Lung (tissue), 12 donors: ENCODE measurements around the gene CDH11. TPM values are rescaled to one million over a fixed set of nuclear protein-coding genes. Genes with fewer than 3 reads are reported as not detected.

ENCODE experiments used
- ATAC-seq: fragments of 200-7000 bp; cut with Tn5 transposase; one replicate; pipeline ENCODE4 v1.9.1; 2020; ENCODE audit warnings: moderate number of reproducible peaks; ENCODE audit not compliant: insufficient read depth, low FRiP score
- DNase-seq, 3 donors: peaks; one replicate each; pipeline ENCODE4 v3.0.0-alpha.2; 2013 to 2017
- H3K27ac ChIP-seq, 2 donors: one replicate each; pipeline ENCODE4 v1.5.1; 2013; ENCODE audit warnings: mild to moderate bottlenecking in 2 of 2, moderate library complexity in 2 of 2, control low read depth in 1 of 2, inconsistent platforms in 1 of 2, low read depth in 1 of 2, low read length in 1 of 2
- H3K27me3 ChIP-seq, 3 donors: one replicate each; pipeline ENCODE4 v1.5.1; 2013; ENCODE audit warnings: low read length in 2 of 3; ENCODE audit not compliant: control insufficient read depth in 3 of 3, insufficient read depth in 3 of 3
- H3K36me3 ChIP-seq, 4 donors: one replicate each; pipeline ENCODE4 v1.5.1; 2013; ENCODE audit warnings: low read length in 4 of 4, mild to moderate bottlenecking in 1 of 4, moderate library complexity in 1 of 4; ENCODE audit not compliant: control insufficient read depth in 4 of 4, insufficient read depth in 4 of 4
- H3K4me1 ChIP-seq, 5 donors: one replicate each; pipeline ENCODE4 v1.5.1; 2013; ENCODE audit warnings: low read length in 5 of 5, mild to moderate bottlenecking in 2 of 5, moderate library complexity in 1 of 5; ENCODE audit not compliant: control insufficient read depth in 5 of 5, insufficient read depth in 5 of 5
- H3K4me3 ChIP-seq: one replicate; pipeline ENCODE4 v1.5.1; 2013; ENCODE audit warnings: mild to moderate bottlenecking, control low read depth, moderate library complexity
- H3K9ac ChIP-seq, 2 donors: one replicate each; pipeline ENCODE4 v1.5.1; 2013; ENCODE audit warnings: low read length in 2 of 2, control low read depth in 1 of 2; ENCODE audit not compliant: insufficient read depth in 1 of 2
- H3K9me3 ChIP-seq, 4 donors: one replicate each; pipeline ENCODE4 v1.5.1; 2013; ENCODE audit warnings: low read length in 3 of 4, mild to moderate bottlenecking in 1 of 4, moderate library complexity in 1 of 4; ENCODE audit not compliant: control insufficient read depth in 4 of 4, insufficient read depth in 3 of 4
- CTCF ChIP-seq: IDR thresholded peaks from 2 replicates; pipeline ENCODE4 v1.5.1; 2012; ENCODE audit warnings: mild to moderate bottlenecking; ENCODE audit errors: control extremely low read depth, extremely low read depth
- WGBS, 2 donors: extraction: QIAGEN DNeasy Blood & Tissue Kit; methylation state at CpG; one replicate each; pipeline ENCODE4 v1.1.7; 2013; 5-methylcytosine and 5-hydroxymethylcytosine counted together
- polyA plus RNA-seq, 2 donors: library from polyadenylated mRNA; stranded (reverse); fragments of 200-250 nt; gene quantifications; one replicate each; pipeline ENCODE4 v1.2.1, GENCODE V29; 2013
- total RNA-seq, 2 donors: library from RNA; depleted of rRNA in 1 of 2; stranded (reverse); fragments of >200 nt in 1 of 2; gene quantifications; one replicate each; pipeline ENCODE4 v1.2.1, GENCODE V29; 2014 to 2021
- donor health status: control.
- donor health status: control.
- donor health status: Bipolar disorder and iron deficiency.
- donor health status: healthy.
- donor health status: DM: yes; HTN: yes; CAD: no.

CDH11 gene
- total and polyA plus RNA-seq, 4 donors = 7.1 to 236 (median 94.7) TPM

GRCh38 chr16:65061263-65061662 is 60.6 kb downstream of the CDH11 start:
- 83 to 84% methylated on average over 3 of the region's 3 CpGs for WGBS, 2 donors
- peaks cover 0 to 35% (median 8%) of the 10 kb centered on the region in 4 donors for H3K36me3 ChIP-seq
- TF ChIP-seq CTCF = no peak
- H3K9me3 ChIP-seq = peaks cover 0 to 2% (median 0%) of the 10 kb centered on the region in 4 donors
- H3K9ac ChIP-seq = no peak overlapping the region
- no peak overlapping the region for H3K27ac ChIP-seq
- peaks cover 0 to 70% (median 6%) of the 10 kb centered on the region in 5 donors for H3K4me1 ChIP-seq
- DNase-seq (no peak), ATAC-seq (no peak)
- no peaks in the 10 kb centered on the region for H3K27me3 ChIP-seq
- no peak overlapping the region for H3K4me3 ChIP-seq

GRCh38 chr16:65059406-65059980 is 62.4 kb downstream of the CDH11 start:
- no peaks in the 10 kb centered on the region for H3K27me3 ChIP-seq
- peaks cover 0 to 34% (median 6%) of the 10 kb centered on the region in 4 donors for H3K36me3 ChIP-seq
- WGBS, 2 donors = 33 to 53% methylated on average over 15 of the region's 15 CpGs
- no peak overlapping the region for H3K4me3 ChIP-seq
- no peak overlapping the region for H3K9ac ChIP-seq
- H3K9me3 ChIP-seq = peaks cover 0 to 2% (median 0%) of the 10 kb centered on the region in 4 donors
- no peak overlapping the region for H3K27ac ChIP-seq
- ATAC-seq (no peak), DNase-seq (peak in 1 of 3 donors; percentile 34)
- H3K4me1 ChIP-seq = peaks cover 0 to 57% (median 6%) of the 10 kb centered on the region in 5 donors
- TF ChIP-seq CTCF = no peak

- H3K36me3 ChIP-seq = peaks cover 0 to 51% (median 9%) of the 10 kb centered on the region in 4 donors
- WGBS, 2 donors = 62 to 84% methylated on average over 3 of the region's 3 CpGs
- H3K9ac ChIP-seq = no peak overlapping the region
- H3K27ac ChIP-seq = no peak overlapping the region
- no peaks in the 10 kb centered on the region for H3K9me3 ChIP-seq
- no peak for TF ChIP-seq CTCF
- ATAC-seq (no peak), DNase-seq (no peak)
- H3K27me3 ChIP-seq = no peaks in the 10 kb centered on the region
- H3K4me3 ChIP-seq = no peak overlapping the region
- peaks cover 0 to 37% (median 4%) of the 10 kb centered on the region in 5 donors for H3K4me1 ChIP-seq
Observed at GRCh38 chr16:65057184-65057583, 64.7 kb downstream of the CDH11 start.

- Histone ChIP-seq H3K27ac (no peak overlapping the region), H3K9ac (no peak overlapping the region), H3K27me3 (no peaks in the 10 kb centered on the region), H3K36me3 (peaks cover 0 to 73% (median 17%) of the 10 kb centered on the region in 4 donors), H3K4me1 (peaks cover 0 to 14% (median 0%) of the 10 kb centered on the region in 5 donors), H3K9me3 (no peaks in the 10 kb centered on the region), H3K4me3 (no peak overlapping the region)
- no peak for TF ChIP-seq CTCF
- ATAC-seq (no peak), DNase-seq (no peak)
- 62 to 70% methylated on average over 1 of the region's 1 CpG for WGBS, 2 donors
Observed at GRCh38 chr16:65054457-65054856, 67.4 kb downstream of the CDH11 start.
